Measurements from ENCODE around the gene TMEM120B.

Gene TMEM120B

DNA sequence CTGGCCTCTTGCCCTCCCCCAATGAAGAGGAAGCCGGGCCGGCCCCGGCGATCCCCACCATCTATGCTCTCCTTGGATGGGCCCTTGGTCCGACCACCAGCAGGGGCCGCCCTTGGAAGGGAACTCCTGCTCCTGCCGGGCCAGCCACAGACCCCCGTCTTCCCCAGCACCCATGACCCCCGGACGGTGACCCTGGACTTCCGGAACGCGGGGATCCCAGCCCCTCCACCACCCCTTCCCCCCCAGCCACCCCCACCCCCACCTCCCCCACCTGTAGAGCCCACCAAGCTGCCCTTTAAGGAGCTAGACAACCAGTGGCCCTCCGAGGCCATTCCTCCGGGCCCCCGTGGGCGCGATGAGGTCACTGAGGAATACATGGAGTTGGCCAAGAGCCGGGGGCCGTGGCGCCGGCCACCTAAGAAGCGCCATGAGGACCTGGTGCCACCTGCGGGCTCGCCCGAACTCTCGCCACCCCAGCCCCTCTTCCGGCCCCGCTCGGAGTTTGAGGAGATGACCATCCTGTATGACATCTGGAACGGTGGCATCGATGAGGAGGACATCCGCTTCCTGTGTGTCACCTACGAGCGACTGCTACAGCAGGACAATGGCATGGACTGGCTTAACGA is 110.7 kb downstream of the TMEM120B start:
- no peak for DNase-seq

GRCh38 chr12:121823727-121824115 is 111.2 kb downstream of the TMEM120B start:
- no peak for DNase-seq

- no peak for DNase-seq
Measured at GRCh38 chr12:121825041-121825523, 112.5 kb downstream of the TMEM120B start.

DNA sequence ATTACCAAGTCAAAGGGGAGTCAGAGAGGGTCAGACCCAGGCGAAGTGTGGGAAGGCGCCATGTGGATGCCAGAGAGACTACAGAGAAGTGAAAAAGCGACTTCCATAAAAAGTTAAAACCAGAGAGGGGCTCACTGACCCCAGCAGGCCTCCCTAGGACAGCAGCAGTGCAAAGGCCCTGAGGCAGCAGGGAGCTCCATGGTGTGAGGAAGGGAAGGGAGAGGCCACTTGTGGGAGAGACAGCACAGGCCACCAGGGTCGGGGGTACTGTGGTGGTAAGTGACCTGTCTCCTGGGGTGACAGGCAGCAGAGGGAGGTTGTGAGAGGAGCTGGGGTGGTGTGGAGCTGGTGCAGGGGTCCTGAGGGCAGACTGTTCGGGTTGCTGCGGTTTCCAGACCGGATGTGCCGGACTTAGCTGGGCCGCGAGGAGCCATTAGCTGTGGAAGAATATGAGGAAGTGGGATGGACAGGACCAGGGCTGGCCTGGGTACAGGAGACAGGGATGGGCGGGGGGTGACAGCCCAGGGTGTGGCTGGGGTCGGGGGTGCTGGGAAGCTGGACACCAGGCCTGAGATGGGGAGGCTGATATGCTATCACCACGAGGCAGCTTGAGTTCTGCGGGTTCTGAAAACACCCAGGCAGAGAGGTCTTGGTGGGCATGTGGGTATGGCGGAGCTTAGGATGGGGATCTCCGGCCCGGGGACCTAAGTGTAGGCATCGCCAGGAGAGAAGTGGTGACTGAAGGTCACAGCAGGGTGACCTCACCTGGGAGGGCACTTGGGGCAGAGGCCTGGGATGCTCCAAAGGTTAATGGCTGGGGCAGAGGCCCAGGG is 114.0 kb downstream of the TMEM120B start:
- DNase-seq: no peak

- no peak for DNase-seq
Measured at GRCh38 chr12:121827351-121828099, 115.0 kb downstream of the TMEM120B start.

- DNase-seq: no peak
Measured at GRCh38 chr12:121828306-121828705, 115.8 kb downstream of the TMEM120B start.

DNA sequence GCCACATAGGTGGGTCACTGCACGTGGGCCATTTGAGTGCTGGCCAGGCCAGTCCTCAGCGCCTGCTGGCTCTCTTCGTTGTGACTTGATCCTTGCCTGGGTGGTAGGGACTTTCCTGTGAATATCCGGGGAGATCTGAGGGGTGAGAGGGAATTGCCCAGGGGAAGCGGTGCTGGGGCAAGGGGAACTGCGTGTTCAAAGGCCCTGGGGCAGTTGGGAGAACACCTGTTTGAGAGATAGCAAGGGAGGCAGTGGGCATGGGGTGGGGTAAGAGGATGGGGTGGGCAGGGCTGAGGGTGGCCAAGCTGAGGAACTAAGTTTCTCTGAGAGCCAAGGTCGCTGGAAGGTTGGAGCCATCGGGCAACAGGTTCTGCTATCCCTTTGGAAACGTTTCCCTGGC is 116.3 kb downstream of the TMEM120B start:
- no peak for DNase-seq

DNA sequence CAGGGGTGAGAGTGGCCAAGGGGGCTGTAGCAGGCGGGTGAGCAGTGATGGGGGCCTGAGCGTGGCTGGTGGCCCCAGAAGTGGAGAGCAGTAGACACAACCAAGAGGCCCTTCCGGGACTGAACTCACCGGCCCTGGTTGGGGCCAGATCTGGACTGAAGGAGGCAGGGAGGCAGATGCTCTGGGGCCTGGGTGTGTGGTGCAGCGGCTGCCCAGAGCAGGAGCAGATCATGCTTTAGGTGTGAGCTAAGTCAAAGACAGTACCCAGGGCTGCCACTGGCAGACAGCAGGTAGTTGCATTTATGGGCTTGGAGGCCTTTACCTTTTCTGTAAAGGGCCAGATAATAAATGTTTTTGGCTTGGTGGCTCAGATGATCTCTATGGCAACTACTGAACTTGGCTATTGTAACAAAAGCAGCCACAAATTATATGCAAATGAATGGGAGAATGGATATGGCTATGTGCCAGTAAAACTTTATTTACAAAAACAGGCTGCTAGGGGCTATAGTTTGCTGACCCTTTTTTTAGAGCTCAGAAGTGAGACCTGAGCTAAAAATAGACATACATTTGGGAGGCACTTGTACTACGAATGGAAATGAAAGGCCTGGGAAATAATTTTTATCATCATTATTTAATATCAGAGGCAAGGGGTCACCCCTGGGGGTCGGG is 116.8 kb downstream of the TMEM120B start:
- no peak for DNase-seq

GRCh38 chr12:121830134-121830533 is 117.6 kb downstream of the TMEM120B start:
- no peak for DNase-seq

- DNase-seq: no peak
Measured at GRCh38 chr12:121830588-121831265, 118.2 kb downstream of the TMEM120B start.
